HG03175 (cell line): ENCODE measurements around the gene BCAS3.

ENCODE experiments used
- ATAC-seq: cut with Tn5 transposase; IDR thresholded peaks from one replicate; pipeline ENCODE4 v1.9.1; 2021; ENCODE audit warnings: mild to moderate bottlenecking, moderate library complexity; ENCODE audit not compliant: unreplicated experiment

Gene BCAS3

GRCh38 chr17:61209106-61209439 lies 531.4 kb downstream of the BCAS3 start:
- ATAC-seq, result no peak

- ATAC-seq, result no peak
Observed at GRCh38 chr17:61209525-61209924, 531.9 kb downstream of the BCAS3 start.

- no peak for ATAC-seq
Observed at GRCh38 chr17:61211236-61211635, 533.6 kb downstream of the BCAS3 start.

- no peak for ATAC-seq
Observed at GRCh38 chr17:61212655-61213054, 535.0 kb downstream of the BCAS3 start.

GRCh38 chr17:61214753-61215152 lies 537.1 kb downstream of the BCAS3 start:
- ATAC-seq, result no peak

GRCh38 chr17:61216066-61216465 lies 538.4 kb downstream of the BCAS3 start:
- no peak for ATAC-seq

- no peak for ATAC-seq
Observed at GRCh38 chr17:61217878-61218437, 540.3 kb downstream of the BCAS3 start.

GRCh38 chr17:61218438-61218837 lies 540.8 kb downstream of the BCAS3 start:
- no peak for ATAC-seq

GRCh38 chr17:61219460-61219859 lies 541.8 kb downstream of the BCAS3 start:
- ATAC-seq, result no peak

GRCh38 chr17:61221181-61221580 lies 543.5 kb downstream of the BCAS3 start:
- no peak for ATAC-seq

- no peak for ATAC-seq
Observed at GRCh38 chr17:61221597-61222471, 544.2 kb downstream of the BCAS3 start.

GRCh38 chr17:61223725-61224124 lies 546.1 kb downstream of the BCAS3 start:
- no peak for ATAC-seq

- no peak for ATAC-seq
Observed at GRCh38 chr17:61225178-61225882, 547.7 kb downstream of the BCAS3 start.

GRCh38 chr17:61227866-61228265 lies 550.2 kb downstream of the BCAS3 start:
- no peak for ATAC-seq

- no peak for ATAC-seq
Observed at GRCh38 chr17:61230461-61230860, 552.8 kb downstream of the BCAS3 start.

GRCh38 chr17:61230972-61231820 lies 553.5 kb downstream of the BCAS3 start:
- no peak for ATAC-seq

GRCh38 chr17:61232871-61233270 lies 555.2 kb downstream of the BCAS3 start:
- ATAC-seq, result no peak

GRCh38 chr17:61233991-61234750 lies 556.5 kb downstream of the BCAS3 start:
- ATAC-seq, result no peak

- ATAC-seq, result no peak
Observed at GRCh38 chr17:61235001-61235826, 557.6 kb downstream of the BCAS3 start.

- no peak for ATAC-seq
Observed at GRCh38 chr17:61235827-61236197, 558.2 kb downstream of the BCAS3 start.
